Tracheal epithelial cell (primary cell): ENCODE results near the gene PITPNM3. TPM values are rescaled to one million over a fixed set of nuclear protein-coding genes. Genes with fewer than 3 reads are reported as not detected.

Source experiments
- total RNA-seq: library from RNA; depleted of rRNA; stranded (reverse); fragments of >200 nt; gene quantifications from 2 replicates; pipeline ENCODE4 v1.2.1, GENCODE V29; 2014

The PITPNM3 gene
- total RNA-seq, result 15.4 and 47.5 TPM in 2 replicates

DNA sequence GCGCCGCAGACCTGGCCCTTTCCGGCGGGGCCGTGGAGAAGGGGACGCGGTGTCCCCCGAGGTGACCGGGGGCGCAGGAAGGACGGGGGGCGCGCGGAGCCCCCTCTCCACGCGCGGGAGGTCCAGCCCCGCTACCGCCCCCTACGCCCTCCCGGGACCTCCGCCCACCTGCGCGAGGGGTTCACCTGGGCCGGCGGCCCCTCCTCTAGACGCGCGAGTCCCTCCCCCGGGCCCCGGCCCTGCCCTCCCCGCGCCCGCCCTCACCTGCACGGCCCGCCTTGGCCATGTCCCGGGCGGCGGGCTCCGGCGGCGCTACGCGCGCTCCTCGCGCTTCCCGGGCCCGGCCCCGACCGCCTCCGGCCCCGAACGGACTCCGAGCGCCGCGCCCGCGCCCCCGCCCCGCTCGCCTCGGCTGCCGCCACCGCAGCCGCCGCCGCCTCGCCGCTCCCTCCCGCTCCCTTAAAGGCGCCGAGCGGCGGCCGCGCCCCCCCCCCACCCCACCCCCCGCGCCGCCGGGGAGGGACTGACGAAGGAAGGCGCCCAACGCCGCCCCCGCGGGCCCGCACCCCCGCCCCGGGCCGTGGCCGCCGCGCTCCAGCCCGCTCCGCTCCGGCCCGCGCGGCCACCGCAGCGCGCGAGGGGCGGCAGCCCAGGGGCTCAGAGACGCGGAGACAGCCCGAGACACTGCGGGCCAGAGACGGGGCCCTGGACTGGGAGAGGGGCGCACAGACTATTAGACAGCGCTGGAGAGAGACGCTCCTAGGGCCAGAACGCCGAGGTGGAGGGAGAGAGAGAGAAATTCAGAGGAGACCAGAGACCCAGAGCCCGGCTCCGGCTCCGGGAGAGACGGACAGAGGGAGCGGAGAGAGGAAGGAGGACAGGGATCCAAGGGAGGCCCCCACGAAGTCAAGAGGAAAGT lies at the start of gene PITPNM3:
TSS of gene PITPNM3 (minus strand) at position 435 of the 919 bp plus-strand sequence. CDS start at position 286, 149 bp downstream.

DNA sequence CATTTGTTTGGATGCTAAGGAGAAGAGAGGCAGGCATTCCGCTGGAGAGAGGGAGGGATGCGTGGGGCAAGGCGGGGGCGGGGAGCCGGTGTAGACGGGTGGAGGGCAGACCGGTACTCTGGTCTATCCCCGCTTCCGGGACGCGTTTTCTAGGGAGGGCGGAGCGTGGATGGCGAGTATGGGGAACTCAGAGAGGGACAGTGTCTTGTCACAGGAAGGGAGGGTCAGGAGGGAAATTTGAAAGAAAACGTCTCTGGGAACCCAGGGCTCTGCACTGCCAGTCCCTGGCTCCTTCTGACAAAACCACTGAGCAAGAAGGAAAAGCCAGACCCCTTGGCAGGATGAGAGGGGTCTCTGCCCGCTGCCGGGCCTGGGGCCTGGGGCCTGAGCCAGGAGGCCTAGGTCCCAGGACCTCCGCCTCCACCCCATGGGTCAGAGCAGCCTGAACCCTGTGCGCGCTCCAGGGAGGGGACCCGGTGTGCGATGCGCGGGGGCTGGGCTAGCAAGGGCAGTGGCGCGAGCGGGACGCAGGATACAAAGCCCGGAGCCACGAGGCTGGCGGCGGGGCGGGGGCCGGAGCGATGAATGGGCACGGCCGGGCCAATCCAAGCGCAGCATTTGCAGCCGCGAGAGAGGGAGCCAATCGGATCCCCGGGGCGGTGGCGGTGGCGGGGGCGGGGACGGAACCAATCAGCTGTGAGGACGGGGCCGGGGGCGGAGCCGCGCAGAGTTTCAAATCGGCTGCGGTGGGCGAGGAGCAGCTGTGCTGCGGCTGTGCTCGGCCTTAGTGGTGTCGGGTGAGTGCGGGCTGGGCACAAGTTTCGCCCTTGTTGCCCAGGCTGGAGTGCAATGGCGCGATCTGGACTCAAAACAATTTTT lies 112.4 kb downstream of the PITPNM3 start, which contains the start of gene PIMREG:
TSS of gene PIMREG (plus strand) at position 764 of the 879 bp plus-strand sequence. CDS start 656 bp downstream, outside the sequence.

DNA sequence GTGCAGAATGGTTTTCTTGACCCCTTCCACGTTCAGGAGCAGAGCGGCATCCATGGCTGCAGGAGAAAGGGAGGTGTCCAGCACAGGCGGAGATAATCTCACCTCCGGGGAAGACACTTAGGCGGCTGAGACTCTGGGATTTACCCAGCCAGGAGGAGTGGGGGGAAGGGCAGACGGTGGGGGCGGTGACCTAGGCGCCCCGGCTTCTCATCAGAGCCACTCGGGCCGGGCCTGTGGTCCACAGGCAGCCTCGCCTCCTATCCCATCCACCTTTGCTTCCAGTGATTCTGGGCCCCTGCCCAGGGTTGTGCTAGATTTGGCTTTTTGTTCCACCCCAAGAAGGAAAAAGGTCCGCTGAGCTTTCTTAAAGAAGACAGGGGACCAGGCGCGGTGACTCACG lies 121.3 kb downstream of the PITPNM3 start, which contains the start of gene AIPL1:
TSS of gene AIPL1 (minus strand) at position 71 of the 400 bp plus-strand sequence. CDS start at position 54, 17 bp downstream.

Other genes starting within 250 kb of the PITPNM3 start
- gene AIPL1, start 121.4 kb downstream of the PITPNM3 start, total RNA-seq, result not detected in 2 replicates
- gene PIMREG, start 112.1 kb downstream of the PITPNM3 start, total RNA-seq, result 4.1 TPM in 1 of 2 replicates, not detected in the other
- 7.0 and 8.5 TPM in 2 replicates for gene KIAA0753, start 84.2 kb upstream of the PITPNM3 start, total RNA-seq
- 216 and 295 TPM in 2 replicates for gene TXNDC17, start 84.5 kb upstream of the PITPNM3 start, total RNA-seq
- gene MED31, start 95.0 kb upstream of the PITPNM3 start, total RNA-seq, result 8.4 and 10.7 TPM in 2 replicates
- 0.24 and 1.3 TPM in 2 replicates for gene C17orf100, start 95.2 kb upstream of the PITPNM3 start, total RNA-seq
- 0.21 and 0.96 TPM in 2 replicates for gene SLC13A5, start 156.8 kb upstream of the PITPNM3 start, total RNA-seq
- 0.43 and 2.2 TPM in 2 replicates for gene XAF1, start 199.5 kb upstream of the PITPNM3 start, total RNA-seq
- not detected in 2 replicates for gene FBXO39, start 219.7 kb upstream of the PITPNM3 start, total RNA-seq